Hindlimb muscle (tissue), 1 donor: ENCODE results near the gene C2orf76. TPM values are rescaled to one million over a fixed set of nuclear protein-coding genes. Genes with fewer than 3 reads are reported as not detected.
"Not testable (repeated sequence)": the region's sequence is repeated elsewhere in the genome, so short reads cannot be mapped to it uniquely, and the experiment has no call there.

Experiments
- DNase-seq: peaks from one replicate; pipeline ENCODE4 v3.0.0-alpha.2; 2013
- polyA plus RNA-seq: library from polyadenylated mRNA; unstranded; fragments of 120-200 nt; gene quantifications from one replicate; pipeline ENCODE4 v1.2.1, GENCODE V29; 2013; ENCODE audit not compliant: insufficient read length

The C2orf76 gene
- polyA plus RNA-seq: 8.1 TPM

DNA sequence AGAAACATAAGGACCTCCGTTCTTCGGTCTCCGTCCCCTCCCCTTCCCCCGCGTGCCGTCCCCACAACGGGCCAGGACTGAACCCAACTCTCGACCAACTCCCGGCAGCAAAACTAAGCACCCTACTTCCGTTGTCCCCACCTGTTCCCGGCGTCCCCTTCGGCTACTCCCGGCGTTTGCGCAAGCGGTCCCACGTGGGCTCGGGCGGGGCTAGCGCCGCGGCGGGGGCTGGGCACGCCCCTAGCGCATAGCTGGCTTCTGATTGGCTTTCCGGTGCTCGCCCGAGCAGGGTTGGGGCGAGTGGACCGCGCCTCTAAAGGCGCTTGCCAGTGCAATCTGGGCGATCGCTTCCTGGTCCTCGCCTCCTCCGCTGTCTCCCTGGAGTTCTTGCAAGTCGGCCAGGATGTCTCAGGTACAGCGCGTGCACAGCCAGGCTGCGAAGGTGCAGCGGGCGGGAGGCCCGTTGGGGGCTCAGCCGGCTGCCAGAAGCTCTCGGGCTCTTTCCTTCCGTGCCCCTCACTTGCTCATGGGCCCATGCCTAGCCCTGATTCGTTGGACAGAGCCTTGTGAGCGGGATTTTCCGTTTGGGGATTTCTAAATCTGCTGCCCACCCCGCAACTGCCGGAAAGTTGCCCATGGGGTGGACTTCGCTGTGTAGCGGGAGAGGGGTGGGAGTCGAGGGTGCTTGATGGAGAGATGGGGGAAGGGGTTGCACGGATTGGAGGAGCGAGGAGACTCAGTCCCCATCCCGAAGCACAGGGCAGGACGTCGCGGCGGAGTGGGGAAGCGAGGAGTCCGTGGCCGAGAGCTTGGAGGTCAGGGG is at the start of gene C2orf76, which contains the start of gene DBI:
TSS of gene C2orf76 (minus strand) at position 186 of the 823 bp plus-strand sequence. CDS start 26,875 bp downstream, outside the sequence.
TSS of gene DBI (plus strand) at position 329 of the 823 bp plus-strand sequence. CDS start at position 404, 75 bp downstream.
- DNase-seq: peak; percentile 97

DNA sequence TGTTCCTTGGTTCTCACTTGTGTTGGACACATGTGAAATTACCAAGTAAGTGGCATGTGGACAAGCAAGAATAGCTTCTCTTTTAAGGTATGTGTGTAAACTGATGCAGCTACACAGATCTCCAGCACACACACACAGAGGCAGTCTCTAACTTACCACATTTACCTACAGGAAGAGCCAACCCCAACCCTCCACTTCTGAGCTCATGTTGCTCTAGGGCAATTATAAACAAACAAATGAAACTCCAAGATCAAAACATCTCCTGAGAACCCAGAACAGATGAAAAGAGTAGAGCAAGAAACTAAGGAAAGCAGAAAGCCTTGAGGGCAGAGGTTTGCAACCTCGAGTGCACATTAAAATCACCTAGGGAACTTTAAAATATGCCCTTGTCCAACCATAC is 49.0 kb upstream of the C2orf76 start:
- DNase-seq: no peak

DNA sequence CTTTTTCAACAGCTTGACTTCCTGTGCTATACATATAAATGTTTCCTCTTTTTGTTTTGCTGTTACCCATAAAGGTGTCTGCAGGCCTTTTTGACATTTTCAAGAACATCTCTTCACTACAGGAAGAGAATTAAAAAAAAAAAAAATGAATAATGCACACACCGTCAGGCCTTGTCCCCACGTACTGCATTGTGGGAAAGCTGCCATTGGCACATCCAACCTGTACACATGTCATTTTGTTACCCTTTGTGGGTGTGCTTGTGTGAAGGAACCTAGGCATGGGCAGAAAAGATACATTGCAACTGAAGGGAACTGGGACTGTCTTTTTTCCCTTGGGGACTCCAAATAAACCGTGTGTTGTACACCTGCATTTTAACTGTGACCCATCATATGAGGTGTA is 48.3 kb upstream of the C2orf76 start:
- DNase-seq: no peak

DNA sequence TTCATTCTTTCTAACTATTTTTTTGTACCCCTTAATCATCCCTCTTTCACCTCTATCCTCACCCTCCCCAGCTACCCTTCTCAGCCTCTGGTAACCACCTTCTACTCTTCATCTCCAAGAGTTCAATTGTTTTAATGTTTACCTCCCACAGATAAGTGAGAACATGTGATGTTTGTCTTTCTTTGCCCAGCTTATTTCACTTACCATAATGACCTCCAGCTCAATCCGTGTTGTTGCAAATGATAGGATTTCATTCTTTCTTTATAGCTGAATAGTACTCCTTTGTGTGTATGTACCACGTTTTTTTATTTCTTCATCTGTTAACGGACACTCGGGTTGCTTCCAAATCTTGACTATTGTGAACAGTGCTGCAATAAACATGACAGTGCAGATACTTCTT is 42.9 kb upstream of the C2orf76 start:
- DNase-seq: no peak

DNA sequence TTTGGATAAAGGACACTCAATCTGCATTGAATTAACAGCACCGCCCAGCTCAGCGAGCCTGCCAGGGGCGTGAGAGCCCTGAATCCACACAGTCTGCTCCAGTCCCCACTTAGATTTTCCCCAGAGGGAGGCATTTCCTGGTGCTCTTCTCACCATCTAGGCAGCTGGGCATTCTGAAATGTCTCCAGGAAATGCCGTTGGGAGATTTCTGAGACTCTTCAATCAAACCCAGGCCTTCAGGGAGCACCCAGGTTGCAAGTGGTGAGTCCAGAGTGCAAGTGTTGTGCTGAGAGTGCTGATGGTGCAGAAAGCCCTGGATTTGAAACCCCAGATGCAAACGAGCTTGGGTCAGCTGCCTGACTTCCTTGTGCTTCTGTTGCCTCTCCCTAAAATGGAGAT is 41.6 kb upstream of the C2orf76 start:
- DNase-seq: no peak

DNA sequence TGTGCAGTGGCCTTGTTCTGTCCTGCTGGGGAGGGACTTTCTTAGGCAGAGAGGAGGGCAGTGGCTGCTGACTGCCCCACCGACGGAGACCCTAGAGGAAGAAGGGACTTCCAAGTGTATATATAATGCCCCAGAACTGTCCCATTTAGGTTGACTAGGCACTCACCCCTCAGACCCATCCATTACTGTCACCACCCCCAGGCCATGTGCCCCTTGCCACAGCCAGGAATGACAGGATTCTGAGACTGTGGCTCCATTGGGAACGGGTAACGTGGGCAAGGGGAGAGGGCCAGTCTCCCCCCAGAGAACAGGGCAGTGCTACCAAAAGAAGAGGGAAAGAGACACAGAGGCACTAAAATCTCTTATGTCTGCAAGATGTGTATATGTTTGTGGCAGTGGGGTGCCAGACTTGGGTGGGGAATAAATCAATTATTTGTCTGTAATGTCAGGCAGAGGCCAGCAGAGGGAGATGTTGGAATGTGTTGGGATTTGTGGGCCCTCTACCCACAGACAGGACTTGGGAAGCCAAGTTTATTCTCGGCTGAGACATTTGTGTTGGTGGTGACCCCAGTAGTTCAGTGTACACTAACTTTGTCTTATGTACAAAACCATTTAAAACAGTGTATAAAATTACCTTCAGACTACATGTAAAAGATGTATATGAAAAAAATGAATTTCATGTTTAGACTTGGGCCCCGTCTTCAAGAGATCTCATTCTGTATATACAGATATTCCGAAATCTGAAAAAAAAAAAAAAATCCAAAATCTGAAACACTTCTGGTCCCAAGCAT is 41.0 kb upstream of the C2orf76 start:
- no peak for DNase-seq

DNA sequence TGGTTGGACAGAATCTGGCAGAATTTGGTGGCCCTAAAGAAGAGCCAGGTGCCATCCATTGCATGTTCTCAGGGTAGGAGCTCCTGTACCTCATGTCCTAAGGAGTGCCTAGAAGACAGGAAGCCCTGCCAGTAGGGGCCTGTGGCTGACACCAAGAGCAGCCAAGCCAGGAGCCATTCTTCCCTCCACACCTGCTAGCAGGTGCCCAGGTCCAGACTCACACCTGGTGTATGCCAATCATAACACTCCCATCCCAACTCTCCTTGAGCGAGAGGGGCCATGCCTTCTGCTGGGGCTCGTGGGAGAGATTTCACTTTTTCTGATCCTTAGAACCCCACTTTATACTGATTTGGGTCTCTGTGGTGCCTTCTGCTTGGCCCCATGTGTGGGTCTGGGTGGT is 38.5 kb upstream of the C2orf76 start:
- DNase-seq: no peak

DNA sequence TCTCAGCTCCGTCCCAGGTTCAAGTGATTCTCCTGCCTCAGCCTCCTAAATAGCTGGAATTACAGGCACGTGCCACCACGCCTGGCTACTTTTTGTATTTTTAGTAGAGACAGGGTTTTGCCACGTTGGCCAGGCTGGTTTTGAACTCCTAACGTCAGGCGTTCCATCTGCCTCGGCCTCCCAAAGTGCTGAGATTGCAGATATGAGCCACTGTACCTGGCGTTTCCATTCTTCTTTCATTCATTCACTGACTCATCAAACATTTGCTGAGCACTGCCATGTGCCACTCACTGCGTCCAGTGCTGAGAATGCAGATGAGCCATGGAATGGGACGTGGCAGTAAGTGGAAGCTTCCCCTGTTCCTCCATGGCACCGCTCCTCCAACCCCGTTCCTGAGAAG is 37.0 kb upstream of the C2orf76 start:
- DNase-seq: not testable (repeated sequence)

DNA sequence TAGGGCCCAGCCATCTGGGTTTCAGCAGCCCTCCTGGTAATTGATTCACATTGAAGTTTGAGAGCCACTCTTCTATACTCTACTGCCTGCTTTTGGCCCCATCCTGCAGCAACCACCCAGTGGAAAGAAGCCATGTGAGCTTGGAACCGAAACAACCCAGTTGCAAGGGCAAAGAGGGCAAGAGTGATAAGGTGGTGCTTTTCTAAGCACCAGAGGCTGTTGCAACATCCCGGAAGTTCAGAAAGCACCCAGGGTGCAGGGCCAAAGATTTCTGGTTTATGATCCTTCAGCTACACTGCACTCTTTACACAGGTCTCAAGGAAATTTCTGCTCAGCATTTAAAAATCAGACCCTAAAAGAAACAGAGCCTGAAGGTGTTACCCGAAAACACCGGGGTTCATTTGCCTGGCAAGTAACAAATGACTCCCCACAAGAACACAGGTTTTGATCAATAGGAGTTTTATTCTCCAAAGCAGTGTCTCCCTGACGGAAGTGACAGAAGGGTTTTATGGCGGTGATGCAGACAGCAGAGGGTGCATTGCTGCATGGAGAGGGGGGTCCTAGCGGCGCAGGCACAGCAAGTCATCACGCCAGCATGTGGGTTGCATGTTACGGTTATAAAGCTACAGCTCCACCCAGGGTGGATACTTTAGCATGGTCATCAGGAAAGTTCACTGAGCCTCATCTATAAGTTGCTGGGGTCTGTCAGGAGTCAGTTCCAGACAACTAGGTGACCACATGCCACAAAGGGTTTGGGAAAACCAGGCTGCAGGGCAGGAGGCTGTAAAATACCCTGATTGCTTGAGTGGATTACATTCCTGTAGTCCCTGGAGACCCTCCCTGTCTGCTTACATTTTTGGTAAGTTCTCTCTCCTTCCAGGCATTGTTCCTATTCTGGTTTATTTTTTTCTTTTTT is 36.3 kb upstream of the C2orf76 start:
- DNase-seq: no peak

DNA sequence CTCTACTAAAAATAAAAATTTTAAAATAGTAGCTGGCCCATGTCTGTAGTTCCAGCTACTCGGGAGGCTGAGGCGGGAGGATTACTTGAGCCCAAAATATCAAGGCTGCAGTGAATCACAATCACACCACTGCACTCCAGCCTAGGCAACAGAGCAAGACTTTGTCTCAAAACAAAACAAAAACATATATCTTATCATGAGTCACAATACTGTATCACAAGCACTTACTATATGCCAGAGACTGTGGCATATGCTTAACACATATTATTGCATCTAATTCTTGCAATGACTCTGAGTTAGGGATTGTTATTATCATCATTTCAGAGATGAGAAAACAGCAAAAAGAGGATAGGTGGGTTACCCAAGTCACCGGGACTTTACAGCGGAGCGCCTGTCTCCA is 35.5 kb upstream of the C2orf76 start:
- DNase-seq: no peak

DNA sequence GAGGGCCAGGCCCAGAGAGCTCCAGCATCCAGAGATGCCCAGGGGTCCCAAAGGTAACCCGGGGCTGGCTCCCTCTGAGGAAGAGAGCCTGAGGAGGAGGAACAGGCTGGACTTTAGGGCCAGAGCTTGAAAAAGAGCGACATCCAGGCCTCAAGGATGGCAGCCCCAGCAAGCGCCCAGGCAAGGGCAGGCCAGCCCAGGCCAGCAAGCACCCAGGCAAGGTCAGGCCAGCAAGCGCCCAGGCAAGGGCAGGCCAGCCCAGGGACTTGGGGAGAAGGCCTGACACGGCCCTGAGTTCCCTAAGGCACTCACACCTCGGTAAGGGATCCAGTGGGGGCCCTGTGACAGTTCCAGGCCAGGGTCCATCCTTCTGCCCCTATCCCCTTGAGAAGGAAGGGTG is 30.6 kb upstream of the C2orf76 start:
- no peak for DNase-seq

DNA sequence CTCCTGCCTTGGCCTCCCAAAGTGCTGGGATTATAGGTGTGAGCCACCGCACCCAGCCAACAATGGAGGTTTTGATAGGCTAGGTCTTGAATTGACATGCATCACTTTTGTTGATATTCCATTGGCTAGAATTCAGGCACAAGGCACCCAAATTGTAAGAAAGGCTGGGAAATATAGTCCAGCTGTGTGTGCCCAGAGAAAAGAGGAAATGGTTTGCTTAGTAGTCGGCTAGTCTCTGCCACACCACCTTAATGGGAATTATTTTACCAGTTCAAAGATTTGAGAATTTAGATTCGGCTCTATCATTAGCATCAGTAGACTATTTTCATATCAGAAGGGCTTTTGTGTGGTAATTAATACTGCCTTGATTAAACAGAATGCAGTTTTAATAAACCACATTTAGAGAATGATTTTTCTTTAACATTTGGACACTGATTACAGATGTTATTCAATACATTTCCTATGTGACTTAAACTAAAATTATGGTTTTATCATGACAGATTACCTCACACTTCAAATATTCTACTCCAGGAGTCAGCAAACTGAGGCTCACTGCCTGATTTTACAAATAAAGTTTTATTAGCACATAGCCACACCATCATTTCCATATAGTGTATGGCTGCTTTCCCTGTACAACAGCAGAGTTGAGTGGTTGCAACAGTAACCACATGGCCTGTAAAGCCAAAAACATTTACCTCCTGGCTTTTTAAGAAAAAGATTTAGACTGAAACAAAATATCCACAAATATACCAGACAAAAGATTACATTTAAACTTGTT is 27.5 kb upstream of the C2orf76 start:
- no peak for DNase-seq

DNA sequence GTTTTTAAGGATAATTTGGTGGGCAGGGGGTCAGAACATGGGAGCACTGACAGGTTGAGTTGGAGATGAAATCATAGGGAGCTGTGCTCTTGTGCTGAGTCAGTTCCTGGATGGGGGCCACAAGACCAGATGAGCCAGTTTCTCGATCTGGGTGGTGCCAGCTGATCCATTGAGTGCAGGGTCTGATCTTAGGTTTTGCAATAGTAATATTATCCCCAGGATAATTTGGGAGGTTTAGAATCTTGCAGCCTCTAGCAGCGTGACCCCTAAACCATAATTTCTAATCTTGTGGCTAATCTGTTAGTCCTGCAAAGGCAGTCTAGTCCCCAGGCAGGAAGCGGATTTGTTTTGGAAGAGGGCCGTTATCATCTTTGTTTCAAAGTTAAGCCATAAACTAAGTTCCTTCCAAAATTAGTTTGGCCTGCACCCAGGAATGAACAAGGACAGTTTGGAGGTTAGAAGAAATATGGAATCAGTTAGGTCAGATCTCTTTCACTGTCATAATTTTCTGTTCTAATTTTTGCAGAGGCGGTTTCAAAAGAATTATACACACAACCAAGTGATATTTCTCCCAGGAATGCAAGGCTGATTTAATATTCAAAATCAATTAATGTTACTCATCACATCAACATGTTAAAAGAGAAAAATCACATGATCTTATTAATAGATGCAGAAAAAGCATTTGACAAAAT is 23.1 kb upstream of the C2orf76 start:
- DNase-seq: no peak

DNA sequence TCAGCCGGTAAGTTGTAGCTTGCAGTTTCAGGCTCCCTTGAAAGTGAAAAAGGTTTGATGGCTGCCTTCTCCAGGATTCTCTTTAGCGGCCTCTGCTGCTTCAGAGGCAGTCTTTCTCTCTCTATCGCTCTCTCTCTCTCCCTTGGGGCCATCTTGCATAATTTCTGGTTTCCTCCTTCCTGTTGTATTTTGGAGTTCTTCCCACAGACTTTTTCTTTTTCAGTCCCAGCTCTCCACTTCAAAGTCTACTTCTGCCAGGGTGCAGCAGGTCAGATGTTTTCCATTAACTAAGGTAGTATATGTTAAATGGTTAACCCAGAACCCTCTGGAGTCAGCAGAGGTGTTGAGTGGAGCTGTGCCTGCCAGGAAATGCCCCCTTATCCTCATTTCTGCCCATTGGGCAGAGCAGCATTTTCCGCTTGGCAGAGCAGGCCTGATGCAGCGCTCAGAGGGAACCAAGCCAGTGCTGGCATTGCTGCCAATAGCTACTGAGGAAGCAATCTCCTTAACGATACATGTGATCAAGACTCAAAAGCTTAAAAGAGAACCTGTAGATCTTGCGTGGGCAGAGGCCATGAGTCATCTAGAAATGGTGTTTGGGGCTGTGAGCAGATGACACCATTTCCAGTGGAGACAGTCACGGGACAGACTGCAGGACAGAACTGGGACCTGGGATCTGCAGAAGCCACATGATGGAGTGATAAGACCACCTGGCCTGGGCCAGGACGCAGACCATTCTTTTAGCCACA is 20.9 kb upstream of the C2orf76 start:
- peak; percentile 61 for DNase-seq

DNA sequence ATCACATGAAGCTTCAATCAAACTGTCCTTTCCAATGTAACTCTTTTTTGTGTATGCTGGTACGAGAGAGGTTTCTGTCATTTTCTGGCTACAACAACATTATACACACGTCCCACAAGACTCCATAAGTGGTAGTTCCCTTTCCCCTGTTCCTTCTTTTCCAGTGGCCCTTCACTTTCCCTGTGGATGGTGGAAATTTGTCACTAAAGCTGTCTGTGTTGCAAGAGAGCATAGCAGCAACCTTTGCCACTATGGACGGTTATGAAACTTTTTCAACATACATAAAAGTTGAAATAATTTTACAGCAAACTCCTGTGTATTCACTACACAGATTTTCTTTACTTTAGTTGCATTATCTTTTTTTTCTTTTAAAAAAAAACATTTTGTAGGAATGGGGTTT is 18.8 kb upstream of the C2orf76 start:
- DNase-seq: no peak

DNA sequence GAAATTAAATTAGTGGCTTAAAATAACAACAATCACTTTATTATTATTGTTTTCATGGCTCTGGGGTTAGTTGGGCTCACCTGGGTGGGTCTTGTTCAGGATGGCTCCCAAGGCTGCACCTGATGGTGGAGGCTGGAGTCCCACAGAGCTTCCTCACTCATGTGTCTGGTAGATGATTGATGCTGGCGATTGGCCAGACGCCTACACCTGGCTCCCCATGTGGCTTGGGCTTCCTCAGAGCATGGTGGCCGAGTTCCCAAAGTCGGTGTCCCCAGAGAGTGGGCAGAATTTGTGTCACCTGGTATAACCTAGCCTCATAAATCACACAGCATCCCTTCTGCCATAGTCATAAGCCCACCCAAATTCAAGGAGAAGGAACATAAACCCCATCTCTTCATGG is 18.3 kb upstream of the C2orf76 start:
- no peak for DNase-seq

DNA sequence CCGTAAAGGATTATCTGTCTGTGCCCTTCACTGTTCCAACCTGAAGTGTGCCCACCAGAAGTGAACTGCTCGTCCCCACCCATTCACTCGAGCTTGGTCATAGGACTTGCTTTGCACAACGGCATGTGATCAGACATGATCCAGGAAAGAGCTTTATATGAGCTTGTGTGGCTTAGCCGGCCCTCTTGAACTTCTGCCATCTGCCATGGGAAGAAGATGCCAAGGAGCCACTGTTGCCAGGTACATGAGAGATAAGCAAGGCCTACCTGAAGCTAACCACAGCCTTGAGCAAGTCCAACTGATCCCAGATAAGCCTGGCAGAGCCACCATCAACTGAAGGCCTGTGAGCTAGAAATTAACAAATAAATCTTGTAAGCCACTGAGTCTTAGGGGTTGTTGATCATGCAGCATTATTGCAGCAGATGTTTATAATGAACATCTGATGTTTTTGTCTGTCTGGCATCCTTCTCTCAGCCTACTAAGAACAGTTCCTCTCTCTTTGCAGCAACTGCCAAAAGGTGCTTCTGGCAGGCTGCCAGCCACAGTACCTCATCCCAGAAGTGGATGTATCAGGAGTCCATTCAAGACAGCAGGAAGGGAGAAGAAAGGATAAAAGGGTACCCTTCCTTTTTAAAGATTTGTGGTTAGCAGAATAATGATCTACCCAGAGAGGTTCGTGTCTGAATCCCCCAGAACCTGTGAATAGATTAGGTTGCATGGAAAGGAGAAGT is 16.9 kb upstream of the C2orf76 start:
- no peak for DNase-seq

DNA sequence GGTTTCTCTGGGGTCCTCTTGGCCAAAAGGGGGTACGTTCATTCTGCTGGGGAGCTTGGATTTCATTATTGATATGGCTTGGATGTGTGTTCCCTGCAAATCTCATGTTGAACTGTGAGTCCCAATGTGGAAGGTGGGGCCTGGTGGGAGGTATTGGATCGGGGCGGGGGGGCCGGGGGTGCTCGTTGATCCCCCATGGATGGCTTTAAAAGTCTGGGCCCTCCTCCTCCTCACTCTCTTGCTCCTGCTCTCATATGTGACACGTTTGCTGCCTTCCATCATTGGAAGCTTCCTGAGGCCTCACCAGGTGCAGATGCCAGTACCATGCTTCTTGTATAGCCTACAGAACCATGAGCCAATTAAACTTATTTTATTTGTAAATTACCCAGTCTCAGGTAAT is 11.9 kb upstream of the C2orf76 start:
- no peak for DNase-seq

DNA sequence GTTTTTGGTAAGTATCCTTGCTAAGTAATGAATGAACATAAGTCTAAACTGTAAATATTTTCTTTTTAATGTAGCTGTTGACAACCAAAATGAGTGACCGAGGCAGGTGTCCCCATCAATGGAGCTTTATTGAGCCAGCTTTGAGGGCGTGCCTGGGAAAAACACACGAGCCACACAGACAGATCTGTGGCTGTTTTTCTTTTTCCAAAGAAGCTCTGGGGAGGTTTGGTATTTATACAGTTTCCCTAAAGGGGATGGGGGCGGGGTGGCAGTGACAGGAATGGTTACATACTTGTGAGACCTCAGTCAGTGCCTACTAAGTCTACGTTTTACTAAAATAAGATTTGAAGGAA is 11.3 kb upstream of the C2orf76 start:
- no peak for DNase-seq
